ENCODE data around the gene RGMB. TPM values are rescaled to one million over a fixed set of nuclear protein-coding genes. Genes with fewer than 3 reads are reported as not detected.

RGMB gene
- total RNA-seq, 4 donors from 2014 or later = 37.3 to 248 (median 174) TPM

DNA sequence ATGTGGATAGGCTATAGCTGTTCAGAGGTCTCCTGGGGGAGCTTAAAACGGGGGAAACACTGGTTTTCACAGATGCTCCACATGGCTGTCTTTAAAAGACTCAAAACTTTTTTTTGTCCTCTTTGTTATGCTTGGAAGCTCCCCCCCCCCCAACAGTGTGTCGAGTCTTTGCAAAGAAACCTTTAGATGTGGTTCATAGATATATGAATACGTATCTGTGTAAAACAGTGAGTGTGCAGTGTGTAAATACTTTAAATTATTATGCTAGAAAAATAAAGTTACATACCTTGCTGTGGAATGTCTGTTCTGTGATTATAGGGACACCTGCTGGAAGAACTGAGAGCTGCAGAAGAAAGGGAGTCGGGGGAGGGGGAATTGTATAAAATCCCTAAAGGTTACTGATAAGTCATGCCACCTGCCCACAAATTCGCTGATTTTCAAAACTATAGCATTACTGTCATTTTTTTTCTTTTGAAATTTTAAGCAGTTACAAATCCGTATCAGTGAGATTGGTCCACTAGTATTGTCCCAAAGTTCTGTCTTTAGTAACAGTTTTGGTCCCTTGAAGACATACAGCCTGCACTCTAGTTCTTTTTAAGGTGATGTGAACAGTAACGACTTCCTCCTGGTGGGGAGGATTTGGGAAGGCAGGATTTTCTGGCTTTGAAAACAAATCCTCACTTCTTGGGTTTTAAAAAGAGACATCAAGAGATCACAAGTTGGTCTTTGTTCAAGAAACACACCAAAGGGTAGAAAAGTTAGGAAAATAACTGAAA is 22.9 kb downstream of the RGMB start:
- Histone ChIP-seq H3K4me1 (peaks cover 2 to 56% (median 8%) of the 10 kb centered on the region in 3 donors), H3K27me3 (no peaks in the 10 kb centered on the region), H3K4me3 (no peak overlapping the region), H3K36me3 (peaks cover 0 to 30% of the 10 kb centered on the region in 2 donors), H3K27ac (peak overlapping the region; percentile 42 to 62 (median 48)), H3K9me3 (no peaks in the 10 kb centered on the region)
- WGBS, 2 donors (ENCODE audit: low coverage in 1 of 2) = 7 to 9% methylated on average over 5 to 7 of the region's 7 CpGs
- ATAC-seq = peak; percentile 55
- no peak for TF ChIP-seq EP300 (IDR thresholded peaks at IDR 0.05)
- TF ChIP-seq POLR2A (IDR thresholded peaks at IDR 0.05) = no peak
- TF ChIP-seq POLR2AphosphoS5 (IDR thresholded peaks at IDR 0.05) = no peak
- TF ChIP-seq, protein P1, sequence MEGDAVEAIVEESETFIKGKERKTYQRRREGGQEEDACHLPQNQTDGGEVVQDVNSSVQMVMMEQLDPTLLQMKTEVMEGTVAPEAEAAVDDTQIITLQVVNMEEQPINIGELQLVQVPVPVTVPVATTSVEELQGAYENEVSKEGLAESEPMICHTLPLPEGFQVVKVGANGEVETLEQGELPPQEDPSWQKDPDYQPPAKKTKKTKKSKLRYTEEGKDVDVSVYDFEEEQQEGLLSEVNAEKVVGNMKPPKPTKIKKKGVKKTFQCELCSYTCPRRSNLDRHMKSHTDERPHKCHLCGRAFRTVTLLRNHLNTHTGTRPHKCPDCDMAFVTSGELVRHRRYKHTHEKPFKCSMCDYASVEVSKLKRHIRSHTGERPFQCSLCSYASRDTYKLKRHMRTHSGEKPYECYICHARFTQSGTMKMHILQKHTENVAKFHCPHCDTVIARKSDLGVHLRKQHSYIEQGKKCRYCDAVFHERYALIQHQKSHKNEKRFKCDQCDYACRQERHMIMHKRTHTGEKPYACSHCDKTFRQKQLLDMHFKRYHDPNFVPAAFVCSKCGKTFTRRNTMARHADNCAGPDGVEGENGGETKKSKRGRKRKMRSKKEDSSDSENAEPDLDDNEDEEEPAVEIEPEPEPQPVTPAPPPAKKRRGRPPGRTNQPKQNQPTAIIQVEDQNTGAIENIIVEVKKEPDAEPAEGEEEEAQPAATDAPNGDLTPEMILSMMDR (IDR thresholded peaks at IDR 0.05) = peak; percentile 69 to 81 (median 78)

DNA sequence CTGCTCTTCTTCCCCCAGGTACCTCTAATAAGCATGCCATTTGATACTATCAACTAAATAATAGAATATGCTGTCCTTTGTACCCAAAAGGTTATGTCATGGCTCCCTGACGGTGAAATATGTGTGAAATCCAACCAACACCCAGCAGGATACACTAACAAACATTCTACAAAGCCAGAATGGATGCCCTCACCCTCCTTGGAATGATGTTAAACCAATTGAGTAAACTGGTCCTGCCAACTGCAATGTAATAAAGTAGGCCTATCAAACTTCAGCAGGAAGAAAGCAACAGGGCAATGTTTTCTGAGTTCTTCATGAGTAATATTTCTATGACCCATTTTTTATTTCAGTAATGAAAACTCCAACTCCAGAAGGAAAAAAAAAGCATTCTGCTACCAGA is 24.9 kb downstream of the RGMB start:
- Histone ChIP-seq H3K9me3 (no peaks in the 10 kb centered on the region), H3K4me3 (no peak overlapping the region), H3K4me1 (peaks cover 2 to 38% (median 4%) of the 10 kb centered on the region in 3 donors), H3K27ac (no peak overlapping the region), H3K36me3 (peaks cover 0 to 24% of the 10 kb centered on the region in 2 donors), H3K27me3 (no peaks in the 10 kb centered on the region)
- no peak for ATAC-seq
- TF ChIP-seq, protein P1 (IDR thresholded peaks at IDR 0.05) = no peak
- TF ChIP-seq EP300 (IDR thresholded peaks at IDR 0.05) (no peak), POLR2A (IDR thresholded peaks at IDR 0.05) (no peak), POLR2AphosphoS5 (IDR thresholded peaks at IDR 0.05) (no peak)
- WGBS, 2 donors (ENCODE audit: low coverage in 1 of 2) = 67 to 100% methylated on average over 1 of the region's 1 CpG

DNA sequence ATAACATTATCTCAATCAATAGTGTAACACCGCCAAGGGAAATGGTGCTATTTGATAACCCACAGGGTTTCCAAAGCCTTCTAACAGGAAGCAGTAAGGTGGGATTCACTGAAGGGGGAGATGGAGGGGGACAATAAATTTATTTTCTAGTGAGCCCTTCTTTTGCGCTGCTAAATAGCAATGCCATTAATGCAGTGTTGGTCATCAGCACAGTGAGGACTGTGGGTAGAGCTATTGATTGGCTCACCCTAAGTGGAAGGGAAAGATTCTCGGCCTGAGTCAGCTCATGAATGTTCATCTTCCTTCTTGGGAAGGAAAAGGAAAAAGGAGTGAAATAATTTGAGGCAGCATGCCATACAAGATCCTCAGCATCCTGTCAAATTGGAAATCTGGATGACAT is 25.4 kb downstream of the RGMB start:
- no peak for ATAC-seq
- TF ChIP-seq EP300 (IDR thresholded peaks at IDR 0.05) (no peak), POLR2AphosphoS5 (IDR thresholded peaks at IDR 0.05) (no peak)
- no peaks in the 10 kb centered on the region for H3K27me3 ChIP-seq
- peaks cover 2 to 33% (median 4%) of the 10 kb centered on the region in 3 donors for H3K4me1 ChIP-seq
- no peak overlapping the region for H3K4me3 ChIP-seq
- H3K36me3 ChIP-seq = peaks cover 0 to 20% of the 10 kb centered on the region in 2 donors
- H3K27ac ChIP-seq = no peak overlapping the region
- H3K9me3 ChIP-seq = no peaks in the 10 kb centered on the region
- 87 to 97% methylated on average over 3 of the region's 3 CpGs for WGBS, 2 donors (ENCODE audit: low coverage in 1 of 2)

DNA sequence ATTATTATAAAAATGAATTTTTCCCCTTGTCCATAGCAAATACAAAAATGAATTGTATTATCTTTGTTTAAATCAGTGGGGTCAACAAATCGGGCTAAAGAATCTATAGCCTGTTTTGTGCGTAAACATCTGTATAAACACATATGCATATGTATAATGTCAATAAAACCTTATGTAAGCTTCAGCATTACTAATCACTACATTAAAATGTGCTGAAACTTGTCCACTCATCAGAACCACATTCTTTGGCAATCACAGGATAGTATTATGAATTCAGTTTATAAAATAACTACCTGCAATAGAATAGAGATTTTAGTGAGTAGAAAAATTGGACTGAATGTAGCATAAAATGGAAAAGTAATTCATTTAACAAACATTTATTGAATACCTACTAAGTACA is 30.6 kb downstream of the RGMB start:
- ATAC-seq = no peak
- TF ChIP-seq POLR2AphosphoS5 (IDR thresholded peaks at IDR 0.05) (no peak), POLR2A (IDR thresholded peaks at IDR 0.05) (no peak), EP300 (IDR thresholded peaks at IDR 0.05) (no peak)
- TF ChIP-seq, protein P1 (IDR thresholded peaks at IDR 0.05) = no peak
- Histone ChIP-seq H3K36me3 (no peaks in the 10 kb centered on the region), H3K9me3 (peaks cover 0 to 11% (median 3%) of the 10 kb centered on the region in 3 donors), H3K4me3 (no peak overlapping the region), H3K27ac (no peak overlapping the region), H3K4me1 (no peaks in the 10 kb centered on the region), H3K27me3 (no peaks in the 10 kb centered on the region)
- WGBS, 2 donors (ENCODE audit: low coverage in 1 of 2) = 88 to 89% methylated on average over 2 of the region's 2 CpGs

DNA sequence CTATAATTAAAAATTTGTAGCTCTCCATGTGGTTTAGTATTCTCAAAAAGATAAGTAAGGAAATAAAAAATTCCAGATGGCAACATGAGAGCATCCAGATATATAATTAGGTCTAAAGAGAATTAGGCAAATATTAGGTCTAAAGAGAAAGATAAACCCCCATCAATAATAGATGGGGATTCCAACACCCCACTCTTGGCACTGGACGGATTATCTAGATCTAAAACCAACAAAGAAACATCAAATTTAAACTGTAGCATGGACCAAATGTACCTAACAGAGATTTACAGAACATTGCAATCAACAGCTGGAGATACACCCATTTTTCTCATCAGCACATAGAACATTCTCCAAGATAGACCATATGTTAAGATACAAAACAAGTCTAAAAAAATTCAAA is 31.6 kb downstream of the RGMB start:
- TF ChIP-seq, protein P1 (IDR thresholded peaks at IDR 0.05) = no peak
- TF ChIP-seq POLR2AphosphoS5 (IDR thresholded peaks at IDR 0.05) (no peak), POLR2A (IDR thresholded peaks at IDR 0.05) (no peak), EP300 (IDR thresholded peaks at IDR 0.05) (no peak)
- no peaks in the 10 kb centered on the region for H3K27me3 ChIP-seq
- no peak overlapping the region for H3K27ac ChIP-seq
- WGBS, 2 donors (ENCODE audit: low coverage in 1 of 2) = 0% methylated on average over 1 of the region's 1 CpG
- no peaks in the 10 kb centered on the region for H3K36me3 ChIP-seq
- H3K4me3 ChIP-seq = no peak overlapping the region
- H3K4me1 ChIP-seq = no peaks in the 10 kb centered on the region
- H3K9me3 ChIP-seq = peaks cover 0 to 11% (median 3%) of the 10 kb centered on the region in 3 donors
- no peak for ATAC-seq

Measured in gastroesophageal sphincter (tissue), 4 donors.